ENCODE results near the gene WNT1.

The WNT1 gene

DNA sequence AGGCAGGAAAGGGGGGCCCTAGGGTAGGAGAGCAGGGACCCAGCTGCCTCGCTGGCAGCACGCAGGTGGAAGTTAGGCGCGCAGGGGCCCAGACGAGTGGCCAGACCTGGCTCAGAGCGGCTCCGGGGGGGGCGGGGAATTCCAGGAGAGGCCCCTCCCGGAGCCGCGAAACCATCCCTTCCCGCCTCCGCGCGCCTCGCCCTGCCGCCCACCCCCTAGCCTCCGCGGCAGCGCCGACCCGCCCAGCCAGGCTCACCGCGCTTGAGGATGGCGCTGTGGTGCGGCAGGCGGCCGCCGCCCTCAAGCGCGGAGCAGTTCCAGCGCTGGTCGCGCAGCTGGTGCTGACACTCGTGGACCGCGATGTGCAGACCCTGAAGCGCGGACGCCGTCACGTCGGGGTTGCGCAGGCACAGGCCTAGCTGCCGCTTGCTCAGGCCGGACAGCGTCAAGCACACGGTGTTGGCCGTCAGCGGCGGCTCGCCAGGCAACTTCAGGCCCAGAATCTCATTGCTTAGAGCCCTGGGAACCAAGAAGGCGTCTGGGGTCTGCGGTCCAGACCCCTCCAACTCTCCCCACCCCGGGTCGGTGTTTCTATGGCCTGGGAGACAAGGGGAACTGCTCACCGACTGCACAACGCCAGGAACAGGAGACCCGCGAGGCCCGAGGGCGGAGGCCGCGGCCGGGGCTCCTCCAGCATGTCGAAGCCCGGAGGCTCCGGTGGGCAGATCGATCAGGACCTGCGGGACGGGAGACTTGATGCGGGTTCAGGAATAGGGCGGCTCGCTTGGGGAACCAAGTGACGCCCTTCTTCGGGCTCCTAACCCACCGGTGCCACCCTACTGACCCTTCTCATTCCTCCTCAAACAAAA, 8.1 kb upstream of the WNT1 start:
- TF ChIP-seq POLR2AphosphoS5 (IDR thresholded peaks at IDR 0.05; ENCODE audit: low read depth, low read length) (no peak), TAF1 (IDR thresholded peaks at IDR 0.05; ENCODE audit: borderline replicate concordance, insufficient read depth, low read length) (no peak)

DNA sequence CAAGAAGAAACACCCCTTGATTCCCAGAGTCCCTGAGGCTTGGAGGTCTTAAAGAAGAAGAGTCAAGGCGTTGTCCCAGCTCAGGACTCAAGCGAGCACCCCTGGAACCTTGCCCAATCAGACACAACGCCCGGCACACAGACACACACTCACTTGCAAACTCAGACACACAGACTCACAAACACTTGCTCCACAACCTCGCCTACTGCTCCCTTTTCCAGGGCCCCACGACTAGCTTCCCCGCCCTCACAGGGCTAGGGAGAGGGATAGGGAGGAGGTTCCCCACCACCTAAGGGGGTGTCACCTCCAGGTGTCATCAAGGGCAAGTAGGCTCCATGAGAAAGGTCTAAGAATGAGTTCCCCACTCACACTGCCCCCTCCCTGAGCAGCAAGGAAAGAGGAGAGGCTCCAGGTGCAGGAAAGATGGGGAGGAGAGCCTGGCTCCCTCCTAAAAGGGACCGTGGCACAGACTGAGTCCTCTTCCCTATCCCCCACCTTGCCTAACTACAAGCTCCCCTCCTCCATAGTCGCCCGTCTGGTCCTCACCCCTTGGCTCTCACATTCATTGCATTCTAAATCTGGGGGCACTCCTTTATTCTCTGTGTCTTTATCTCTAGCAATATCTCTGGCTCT, 7.3 kb upstream of the WNT1 start:
- TF ChIP-seq REST (IDR thresholded peaks at IDR 0.05; ENCODE audit: insufficient read depth in 1 of 2, low read depth in 2 of 2, low read length in 2 of 2) (no peak), POLR2AphosphoS5 (IDR thresholded peaks at IDR 0.05; ENCODE audit: low read depth, low read length) (no peak)

DNA sequence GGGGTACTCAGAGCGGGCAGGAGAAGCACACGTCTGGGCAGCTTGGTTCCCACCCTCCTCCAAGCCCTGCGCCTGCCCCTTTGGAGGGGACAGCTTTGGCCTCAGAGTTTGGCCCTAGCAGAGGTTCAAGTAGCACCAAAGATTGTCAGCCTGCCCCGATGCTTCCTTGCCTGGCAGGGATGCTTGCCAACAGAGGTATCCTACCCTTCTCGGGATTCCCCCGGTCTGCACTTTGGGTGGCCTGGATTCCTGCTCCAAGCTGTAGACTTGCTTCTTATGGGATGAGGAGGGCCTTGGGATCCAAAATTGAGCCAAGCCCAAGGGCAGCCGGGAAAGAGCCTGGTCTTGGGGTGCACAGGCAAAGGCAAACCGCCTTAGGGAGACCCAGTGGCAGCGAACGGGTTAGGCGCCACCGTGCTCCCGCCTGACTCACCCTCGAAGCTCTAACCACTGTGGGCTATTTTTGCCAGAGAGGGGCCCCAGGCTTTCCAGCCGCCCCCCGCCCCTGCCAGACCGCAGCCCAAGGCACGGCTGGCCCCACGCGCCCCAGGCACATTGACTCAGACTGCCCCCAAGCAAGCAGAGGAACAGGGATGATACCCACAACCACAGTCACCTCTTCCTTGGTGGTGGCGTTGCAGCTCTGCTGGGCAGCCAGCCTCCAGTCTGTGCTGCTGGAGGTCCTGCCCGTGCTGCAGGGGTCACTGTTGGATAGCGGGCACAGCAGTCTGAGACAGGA, 5.7 kb upstream of the WNT1 start:
- TF ChIP-seq POLR2AphosphoS5 (IDR thresholded peaks at IDR 0.05; ENCODE audit: low read depth, low read length) (no peak), REST (IDR thresholded peaks at IDR 0.05; ENCODE audit: insufficient read depth in 1 of 2, low read depth in 2 of 2, low read length in 2 of 2) (no peak), SIN3A (IDR thresholded peaks at IDR 0.05; ENCODE audit: borderline replicate concordance, insufficient read depth, low read length) (no peak), TAF1 (IDR thresholded peaks at IDR 0.05; ENCODE audit: borderline replicate concordance, insufficient read depth, low read length) (no peak), FOXP2 (optimal IDR thresholded peaks at IDR 0.05; ENCODE audit: borderline replicate concordance, extremely low read depth, extremely low read length, insufficient read depth) (no peak)

GRCh38 chr12:48972952-48973483, 5.1 kb upstream of the WNT1 start:
- TF ChIP-seq TAF1 (IDR thresholded peaks at IDR 0.05; ENCODE audit: borderline replicate concordance, insufficient read depth, low read length) (no peak), POLR2AphosphoS5 (IDR thresholded peaks at IDR 0.05; ENCODE audit: low read depth, low read length) (no peak), SIN3A (IDR thresholded peaks at IDR 0.05; ENCODE audit: borderline replicate concordance, insufficient read depth, low read length) (no peak), REST (IDR thresholded peaks at IDR 0.05; ENCODE audit: insufficient read depth in 1 of 2, low read depth in 2 of 2, low read length in 2 of 2) (no peak), FOXP2 (optimal IDR thresholded peaks at IDR 0.05; ENCODE audit: borderline replicate concordance, extremely low read depth, extremely low read length, insufficient read depth) (no peak)

DNA sequence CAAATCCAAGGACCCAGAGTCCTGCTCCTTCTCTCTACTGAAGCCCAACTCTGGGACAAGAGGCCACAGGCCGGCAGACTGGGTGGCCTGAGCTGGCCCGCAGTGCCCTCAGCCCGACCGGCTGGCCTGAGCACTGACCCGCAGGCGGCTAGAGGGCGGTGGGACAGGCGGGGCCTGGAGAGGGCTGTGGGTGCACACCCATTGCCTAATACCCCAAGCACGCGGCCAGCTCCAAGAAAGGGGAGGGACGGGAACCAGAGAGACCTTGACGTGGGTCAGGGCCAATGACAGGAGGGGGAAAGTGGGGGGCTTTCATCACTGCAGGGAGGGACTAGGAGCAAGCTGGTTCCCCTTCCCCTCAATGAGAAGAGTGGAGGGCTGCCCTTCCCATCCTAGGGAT, 4.6 kb upstream of the WNT1 start:
- TF ChIP-seq TAF1 (IDR thresholded peaks at IDR 0.05; ENCODE audit: borderline replicate concordance, insufficient read depth, low read length), result no peak
- TF ChIP-seq POLR2AphosphoS5 (IDR thresholded peaks at IDR 0.05; ENCODE audit: low read depth, low read length), result no peak
- no peak for TF ChIP-seq REST (IDR thresholded peaks at IDR 0.05; ENCODE audit: insufficient read depth in 1 of 2, low read depth in 2 of 2, low read length in 2 of 2)
- no peak for TF ChIP-seq SIN3A (IDR thresholded peaks at IDR 0.05; ENCODE audit: borderline replicate concordance, insufficient read depth, low read length)
- no peak for TF ChIP-seq FOXP2 (optimal IDR thresholded peaks at IDR 0.05; ENCODE audit: borderline replicate concordance, extremely low read depth, extremely low read length, insufficient read depth)
